AG08396 (cell line): Measurements from ENCODE around the gene NTN3.
"Not testable (repeated sequence)": the region's sequence is repeated elsewhere in the genome, so short reads cannot be mapped to it uniquely, and the experiment has no call there.

Experiments
- DNase-seq: peaks from one replicate; pipeline ENCODE4 v3.0.0; 2012; ENCODE audit warnings: low spot score, mixed read lengths

NTN3 gene

DNA sequence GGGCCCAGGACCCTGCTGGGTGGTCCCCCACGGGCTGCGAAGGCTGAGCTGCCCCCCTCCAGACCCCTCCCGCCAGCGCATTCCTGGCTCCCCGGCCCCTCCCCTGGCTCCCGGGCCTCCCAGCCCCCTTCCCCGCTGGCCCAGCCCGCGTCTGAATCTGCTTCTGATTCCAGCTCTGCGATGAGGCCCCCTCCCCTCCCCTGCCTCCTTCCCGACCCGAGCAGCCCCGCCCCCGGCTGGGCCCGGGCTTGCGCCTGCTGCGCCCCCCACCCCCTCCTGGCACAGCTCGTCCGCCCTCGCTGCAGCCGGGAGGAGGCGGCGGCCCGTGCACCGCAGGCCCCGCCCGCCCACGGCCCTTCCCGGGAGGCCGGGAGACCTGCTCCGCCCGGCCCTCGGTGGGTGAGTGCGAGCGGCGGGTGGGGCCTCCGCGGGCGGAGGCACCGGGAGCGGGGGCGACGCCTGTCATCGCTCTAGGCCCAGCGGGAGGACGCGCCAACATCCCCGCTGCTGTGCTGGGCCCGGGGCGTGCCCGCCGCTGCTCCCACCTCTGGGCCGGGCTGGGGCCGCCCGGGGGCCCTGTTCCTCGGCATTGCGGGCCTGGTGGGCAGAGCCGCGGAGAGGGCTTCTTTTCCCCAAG is at the start of gene NTN3:
NTN3 (plus strand) TSS at position 282 of the 637 bp plus-strand sequence. CDS start 405 bp downstream, outside the sequence.
- DNase-seq, result peak; percentile 71

DNA sequence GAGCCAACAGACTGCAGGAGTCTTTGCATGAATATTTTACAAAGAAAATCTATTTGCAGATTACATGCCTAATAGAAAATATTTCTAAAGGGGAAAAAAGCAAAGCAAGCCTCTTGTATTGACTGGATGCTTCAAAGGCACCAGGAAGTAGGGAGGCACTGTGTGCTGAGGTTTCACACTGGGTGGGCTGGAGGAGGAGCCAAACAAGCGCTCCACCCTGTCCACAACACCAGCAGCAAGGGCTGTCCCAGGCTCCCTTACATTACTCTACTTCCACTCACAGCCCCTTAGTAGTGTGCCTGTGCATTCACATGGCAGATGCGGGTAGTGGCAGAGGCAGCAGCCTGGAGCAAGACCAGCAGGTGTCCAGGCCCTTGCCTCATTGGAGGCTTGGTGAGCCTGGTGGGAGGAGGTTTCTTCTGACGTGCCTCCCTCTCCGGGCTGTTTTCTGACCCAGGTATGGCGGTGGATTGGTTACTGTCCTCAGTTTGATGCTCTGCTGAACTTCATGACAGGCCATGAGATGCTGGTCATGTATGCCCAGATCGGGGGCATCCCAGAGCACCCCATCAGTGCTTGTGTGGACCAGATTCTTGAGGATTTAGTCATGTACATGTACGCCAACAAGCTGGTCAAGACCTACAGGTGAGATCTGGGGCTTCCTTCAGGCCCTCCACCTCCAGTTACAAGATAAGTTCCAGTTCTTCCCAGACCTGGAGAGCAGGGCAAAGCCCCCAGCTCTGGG is 48.8 kb upstream of the NTN3 start:
- DNase-seq, result no peak

DNA sequence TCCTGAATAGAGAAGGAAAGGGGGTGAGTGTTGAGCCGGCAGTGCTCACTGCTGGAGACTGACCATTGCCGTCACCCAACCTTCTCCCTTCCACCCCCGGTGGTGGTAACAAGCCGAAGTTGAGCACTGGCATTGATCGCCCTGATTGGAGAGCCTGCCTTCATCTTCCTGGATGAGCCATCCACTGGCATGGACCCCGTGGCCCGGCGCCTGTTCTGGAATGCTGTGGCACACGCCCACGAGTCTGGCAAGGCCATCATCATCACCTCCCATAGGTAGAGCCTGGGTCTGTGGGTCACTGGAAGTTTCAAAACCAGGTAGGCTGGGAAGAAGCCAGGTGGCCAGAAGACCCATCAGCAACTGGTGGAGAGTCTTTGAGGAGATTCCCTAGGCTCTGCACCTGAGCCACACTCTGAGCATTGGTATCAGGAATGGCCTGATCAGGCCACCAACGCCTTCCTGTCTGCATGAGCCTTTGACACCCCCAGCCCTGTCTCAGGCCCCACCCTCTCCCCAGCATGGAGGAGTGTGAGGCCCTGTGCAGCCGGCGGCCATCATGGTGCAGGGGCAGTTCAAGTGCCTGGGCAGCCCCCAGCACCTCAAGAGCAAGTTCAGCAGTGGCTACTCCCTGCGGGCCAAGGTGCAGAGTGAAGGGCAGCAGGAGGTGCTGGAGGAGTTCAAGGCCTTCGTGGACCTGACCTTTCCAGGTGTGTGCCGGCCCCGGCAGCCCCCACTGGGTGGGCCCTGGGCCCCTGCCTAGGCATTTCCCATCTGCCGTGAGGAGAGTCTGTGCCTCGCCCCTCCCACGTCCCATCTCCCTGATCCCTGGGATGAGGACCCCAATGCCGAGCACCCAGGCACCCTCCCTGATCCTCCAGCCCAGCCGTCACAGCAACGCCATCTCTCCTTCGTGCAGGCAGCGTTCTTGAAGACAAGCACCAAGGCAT is 46.8 kb upstream of the NTN3 start:
- DNase-seq, result no peak

DNA sequence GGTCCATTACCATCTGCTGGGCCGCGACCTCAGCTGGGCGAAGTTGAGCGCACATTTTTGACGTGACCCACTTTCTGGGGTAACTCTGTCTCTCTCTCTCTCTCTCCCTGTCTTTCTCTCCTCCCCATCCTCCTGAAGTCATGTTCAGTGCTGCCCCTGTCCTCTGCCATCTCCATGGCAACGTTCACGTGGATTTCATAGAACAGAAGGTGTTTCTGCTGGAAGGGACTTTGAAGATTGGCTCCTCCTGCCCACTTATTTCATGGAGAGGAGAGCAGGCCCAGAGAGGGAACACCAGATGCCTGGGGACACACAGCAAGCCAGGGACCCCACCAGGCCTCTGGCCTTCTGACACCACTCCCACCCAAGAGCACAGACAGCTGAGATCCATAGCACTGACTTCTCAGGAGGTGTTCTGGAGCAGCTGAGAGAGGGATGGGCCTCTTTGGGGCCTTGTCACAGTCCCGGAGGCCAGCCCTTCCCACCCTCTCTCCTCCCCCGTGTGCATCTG is 46.0 kb upstream of the NTN3 start:
- no peak for DNase-seq

DNA sequence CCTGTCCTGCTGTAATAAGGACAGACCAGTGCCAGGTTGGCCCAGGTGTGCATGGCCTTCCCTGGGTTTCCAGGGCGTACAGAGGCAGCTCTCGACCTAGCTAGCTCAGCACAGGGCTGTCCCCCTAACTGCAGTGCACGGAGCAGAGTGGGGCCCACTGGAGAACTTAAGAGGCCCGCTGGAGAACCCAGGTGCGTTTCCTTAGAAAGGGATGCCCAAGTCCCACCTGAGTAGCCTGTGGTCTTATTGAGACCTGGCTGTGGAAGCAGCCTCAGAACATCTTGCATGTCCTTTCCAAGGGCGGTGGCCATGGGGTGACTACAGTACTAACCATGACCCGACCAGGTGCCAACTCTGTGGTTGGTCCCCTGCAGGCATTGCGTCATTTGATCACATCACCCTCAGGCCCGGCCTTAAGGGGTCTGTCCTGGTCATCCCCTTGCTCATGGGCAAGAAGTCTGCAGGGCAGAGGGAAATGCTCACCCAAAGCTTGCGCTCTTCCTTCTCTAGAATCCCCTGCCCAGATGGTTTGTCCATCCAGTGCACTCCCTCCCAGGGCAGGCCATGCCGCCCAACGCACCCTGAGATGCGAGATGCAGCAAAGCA is 45.2 kb upstream of the NTN3 start:
- no peak for DNase-seq

DNA sequence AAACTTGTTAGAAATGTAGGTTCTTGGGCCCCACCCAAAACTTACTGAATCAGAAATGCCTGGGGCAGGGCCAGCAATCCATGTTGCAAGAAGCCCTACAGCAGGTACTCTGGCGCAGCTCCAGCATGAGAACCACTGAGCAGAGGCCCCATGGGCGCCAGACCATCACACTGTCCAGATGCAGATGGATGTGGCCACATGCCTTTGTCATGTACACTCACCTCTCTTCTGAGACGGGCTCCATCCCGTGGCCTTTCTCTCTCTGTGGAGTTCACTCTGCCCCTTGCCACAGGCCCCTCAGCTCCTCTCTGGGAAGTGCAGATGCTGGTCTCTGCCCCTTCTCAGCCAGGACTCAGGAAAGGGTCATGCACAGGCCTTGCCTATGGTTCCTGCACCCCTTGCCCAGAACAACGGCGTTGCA is 44.1 kb upstream of the NTN3 start:
- no peak for DNase-seq

DNA sequence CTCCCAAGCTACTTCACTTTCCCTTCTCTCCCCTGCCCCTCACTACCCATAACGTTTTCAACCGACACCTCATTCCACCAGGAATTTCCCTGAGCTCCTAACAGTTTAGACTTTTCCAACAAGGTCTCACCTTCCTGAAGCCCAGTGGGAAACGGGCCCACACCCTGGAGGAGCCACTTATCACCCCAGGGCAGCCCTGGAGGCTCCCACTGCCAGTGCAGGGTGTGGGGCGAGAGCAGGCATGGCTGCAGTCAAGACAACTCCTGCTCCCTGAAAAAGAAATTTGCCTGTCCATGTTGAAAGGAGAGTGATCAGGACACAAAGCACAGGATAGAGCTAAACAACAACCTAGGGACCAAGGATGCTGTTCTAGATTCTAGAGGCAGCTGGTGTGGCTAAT is 43.6 kb upstream of the NTN3 start:
- no peak for DNase-seq

DNA sequence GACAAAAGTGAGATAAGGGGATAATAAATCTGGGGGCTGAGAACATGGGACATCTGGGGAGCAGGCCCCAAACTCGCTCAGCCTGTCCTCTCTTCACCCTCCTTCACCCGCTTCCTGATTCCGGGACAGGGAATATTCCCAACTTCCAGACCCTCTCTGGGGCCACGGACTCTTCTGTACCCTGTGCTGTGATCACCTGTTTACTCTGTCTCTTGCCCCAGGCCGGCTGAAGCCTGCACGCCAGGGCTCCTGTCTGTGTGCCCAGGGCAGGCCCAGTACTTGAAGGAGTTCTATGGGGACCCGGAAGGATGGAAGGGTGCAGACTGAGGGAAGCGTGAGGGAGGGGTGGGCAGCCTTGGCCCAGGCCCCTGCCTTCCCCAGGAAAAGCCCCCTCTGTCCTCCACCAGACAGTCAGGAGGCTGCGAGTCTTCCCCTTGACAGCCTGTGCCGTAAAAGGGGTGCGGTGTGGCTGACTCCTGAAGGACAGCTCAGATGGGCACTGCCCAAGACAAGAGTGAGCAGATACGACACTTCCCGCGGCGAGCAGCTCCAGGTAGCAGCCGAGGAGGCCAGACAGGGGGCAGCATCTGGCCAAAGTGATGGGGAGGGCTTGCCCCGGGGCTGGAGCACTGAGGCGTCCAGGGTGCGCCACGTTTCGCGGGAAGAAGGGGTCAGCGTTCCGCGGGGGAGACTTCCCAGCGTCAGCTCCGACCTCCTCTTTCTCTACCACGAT is 42.9 kb upstream of the NTN3 start:
- DNase-seq, result no peak

DNA sequence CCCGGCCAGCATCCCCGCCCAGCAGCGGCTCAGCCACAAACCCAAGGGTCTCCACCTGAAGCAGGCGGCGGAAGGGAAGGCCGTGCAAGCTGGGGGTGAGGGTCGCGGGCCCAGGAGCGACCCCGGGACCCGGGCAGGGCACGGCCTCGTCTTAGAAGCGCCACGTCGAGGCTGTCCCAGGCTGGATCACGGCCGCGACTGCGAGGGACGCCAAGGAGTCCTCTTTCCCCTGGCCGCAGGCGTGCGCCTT is 42.4 kb upstream of the NTN3 start:
- no peak for DNase-seq

DNA sequence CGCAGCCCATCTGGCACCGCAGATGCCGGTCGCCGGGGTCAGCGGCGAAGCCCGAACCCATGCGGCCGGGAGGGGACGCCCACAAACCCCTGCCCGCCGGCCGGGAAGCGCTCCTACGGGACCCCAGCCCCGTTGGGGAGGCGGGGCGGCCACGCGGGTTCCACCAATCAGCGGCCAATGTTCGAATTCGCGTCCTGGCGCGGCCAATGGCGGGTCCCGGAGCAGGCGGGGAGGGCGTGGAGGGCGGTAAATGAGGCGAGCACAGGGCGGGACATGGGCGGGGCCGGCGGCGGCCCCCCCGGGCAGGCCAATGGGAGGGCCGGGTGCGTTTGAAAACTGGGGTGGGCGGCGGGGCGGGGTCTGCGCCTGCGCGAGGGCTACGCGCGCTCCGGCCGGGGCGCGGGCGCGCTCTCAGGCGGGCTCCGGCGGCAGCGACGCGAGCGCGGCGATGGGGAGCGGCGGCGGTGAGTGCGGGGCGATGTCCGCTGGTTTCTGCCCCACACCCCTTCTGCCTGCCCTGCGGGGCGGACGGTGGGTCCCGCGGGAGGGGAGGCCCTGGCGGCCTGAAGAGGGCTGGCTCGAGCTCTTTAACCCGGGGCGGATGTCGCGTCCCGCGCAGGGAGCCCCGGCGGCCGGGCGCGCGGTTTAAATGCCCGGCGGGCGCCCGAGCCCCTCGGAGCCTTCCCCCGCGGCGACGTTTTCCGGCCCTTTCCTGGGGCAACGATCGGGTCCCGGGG is 41.9 kb upstream of the NTN3 start, which contains the start of gene CCNF:
CCNF (plus strand) TSS at position 414 of the 737 bp plus-strand sequence; CDS start at position 449, 35 bp downstream.
- DNase-seq, result peak; percentile 100

DNA sequence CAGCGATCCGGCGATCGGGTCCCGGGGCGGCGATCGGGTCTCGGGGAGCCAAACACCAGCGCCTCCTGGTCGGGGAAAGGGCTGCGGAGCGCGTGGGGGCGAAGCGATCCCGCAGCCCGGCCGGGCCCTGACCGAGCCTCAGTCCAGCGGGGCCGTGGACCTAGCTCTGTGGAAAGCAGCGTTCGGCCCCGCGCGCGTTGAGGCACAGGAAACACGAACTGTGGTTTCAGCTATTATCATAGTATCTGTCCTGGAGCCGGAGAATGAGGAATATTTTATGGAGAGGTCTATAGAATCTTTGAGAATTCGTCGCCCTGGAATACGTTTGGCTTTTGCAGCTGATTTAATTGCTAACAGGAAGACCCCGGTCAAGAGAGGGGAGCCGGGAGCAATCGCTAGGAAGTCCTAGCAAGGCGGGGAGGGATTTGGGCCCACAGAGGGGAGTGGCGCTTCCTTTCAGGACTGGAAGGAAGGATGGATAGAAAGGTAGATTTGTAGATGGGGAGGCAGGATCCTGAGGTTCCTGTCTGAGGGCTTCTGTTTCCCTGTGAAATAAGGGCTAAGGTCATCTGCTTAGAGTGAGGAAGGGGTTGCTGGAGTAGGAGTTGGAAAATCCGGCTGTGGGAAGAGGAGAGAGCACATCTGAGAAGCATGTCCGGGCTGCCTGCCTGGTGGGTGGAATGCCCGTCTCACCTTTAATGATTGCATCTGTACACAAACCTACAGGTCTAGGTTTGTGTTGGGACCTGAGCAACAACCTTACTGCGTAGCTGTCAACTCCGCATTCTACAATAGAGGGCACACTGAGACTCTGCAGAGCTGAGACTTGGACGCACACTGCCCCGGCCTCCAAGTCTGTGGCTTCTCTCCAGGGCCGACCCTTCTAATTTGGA is 41.1 kb upstream of the NTN3 start:
- no peak for DNase-seq

DNA sequence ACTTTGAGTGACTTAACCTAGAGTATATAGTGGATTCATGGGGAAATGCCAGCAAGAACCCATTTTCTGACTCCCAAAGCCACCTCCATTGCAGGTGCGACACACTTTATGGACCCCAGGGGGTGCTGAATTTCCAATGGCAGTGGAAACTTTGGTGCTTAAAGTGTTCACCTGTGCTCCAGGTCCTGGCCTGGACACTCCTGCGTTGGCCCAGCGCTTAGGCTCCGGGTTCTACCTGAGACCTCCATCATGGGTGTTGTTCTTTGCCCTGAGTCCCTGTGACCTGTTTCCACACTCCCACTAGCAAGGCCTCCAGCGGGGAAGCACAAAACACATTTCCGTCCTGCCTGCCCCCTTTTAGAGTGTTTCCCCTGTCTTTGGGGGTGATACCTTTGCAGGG is 38.8 kb upstream of the NTN3 start:
- DNase-seq, result no peak

DNA sequence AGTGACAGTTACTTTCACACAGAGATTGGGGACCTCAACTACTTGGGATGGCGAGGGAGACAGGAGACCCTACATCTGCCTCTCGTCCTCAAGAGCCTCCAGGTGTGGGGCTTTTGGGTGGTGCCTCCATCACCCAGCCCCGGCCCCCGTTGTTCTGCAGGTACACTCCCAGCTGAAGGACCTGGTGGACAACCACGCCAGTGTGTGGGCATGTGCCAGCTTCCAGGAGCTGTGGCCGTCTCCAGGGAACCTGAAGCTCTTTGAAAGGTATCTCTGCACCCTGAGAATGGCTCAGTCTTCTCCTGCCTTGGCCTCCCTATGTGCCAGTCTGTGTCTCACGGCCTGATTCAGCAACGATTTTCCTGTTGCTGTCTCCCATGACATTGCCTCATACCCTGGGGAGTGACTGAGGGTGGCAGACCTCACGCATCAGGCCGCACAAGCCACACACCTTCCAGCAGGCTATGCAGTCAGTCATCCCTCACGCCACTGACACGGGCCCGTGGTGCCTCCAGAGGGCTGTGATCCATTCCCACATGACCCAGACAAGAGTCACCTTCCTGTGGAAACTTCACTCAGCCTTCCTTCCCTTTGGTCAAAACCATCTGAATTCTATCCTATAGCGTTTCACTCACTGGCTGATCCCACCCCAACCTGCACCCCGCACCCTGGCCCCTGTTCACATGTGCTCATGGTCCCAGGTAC is 38.1 kb upstream of the NTN3 start:
- DNase-seq, result no peak

DNA sequence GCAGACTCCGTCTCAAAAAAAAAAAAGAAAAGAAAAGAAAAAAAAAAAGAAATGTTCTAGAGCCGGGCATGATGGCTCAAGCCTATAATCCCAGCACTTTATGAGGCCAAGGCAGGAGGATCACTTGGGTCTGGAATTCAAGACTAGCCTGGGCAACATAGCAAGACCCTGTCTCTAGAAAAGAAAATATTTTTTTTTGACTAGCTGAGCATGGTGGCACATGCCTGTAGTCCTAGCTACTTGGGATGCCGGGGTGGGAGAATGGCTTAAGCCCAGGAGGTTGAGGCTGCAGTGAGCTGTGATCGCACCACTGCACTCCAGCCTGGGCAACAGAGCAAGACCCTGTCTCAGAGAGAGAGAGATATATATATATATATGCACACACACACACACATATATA is 35.9 kb upstream of the NTN3 start:
- not testable (repeated sequence) for DNase-seq

DNA sequence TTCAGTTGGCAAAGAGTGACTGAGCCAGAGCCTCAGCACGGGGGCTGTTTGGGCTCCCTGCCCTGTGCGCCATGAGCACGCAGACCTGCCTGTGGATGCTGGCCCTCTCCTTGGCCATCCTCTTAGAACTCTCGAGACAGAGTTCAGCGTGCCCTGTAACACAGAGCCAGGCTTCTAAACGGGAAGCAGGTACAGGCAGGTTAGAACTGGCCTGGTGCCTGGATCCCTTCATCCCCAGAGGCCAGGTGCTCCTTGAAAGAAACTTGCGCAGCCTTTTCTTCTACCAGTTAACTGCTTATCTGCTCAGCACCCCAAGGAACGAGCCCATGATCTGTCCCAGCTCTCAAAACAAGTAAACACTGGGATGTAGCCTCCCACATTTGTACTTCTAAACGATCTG is 35.0 kb upstream of the NTN3 start:
- DNase-seq, result no peak

DNA sequence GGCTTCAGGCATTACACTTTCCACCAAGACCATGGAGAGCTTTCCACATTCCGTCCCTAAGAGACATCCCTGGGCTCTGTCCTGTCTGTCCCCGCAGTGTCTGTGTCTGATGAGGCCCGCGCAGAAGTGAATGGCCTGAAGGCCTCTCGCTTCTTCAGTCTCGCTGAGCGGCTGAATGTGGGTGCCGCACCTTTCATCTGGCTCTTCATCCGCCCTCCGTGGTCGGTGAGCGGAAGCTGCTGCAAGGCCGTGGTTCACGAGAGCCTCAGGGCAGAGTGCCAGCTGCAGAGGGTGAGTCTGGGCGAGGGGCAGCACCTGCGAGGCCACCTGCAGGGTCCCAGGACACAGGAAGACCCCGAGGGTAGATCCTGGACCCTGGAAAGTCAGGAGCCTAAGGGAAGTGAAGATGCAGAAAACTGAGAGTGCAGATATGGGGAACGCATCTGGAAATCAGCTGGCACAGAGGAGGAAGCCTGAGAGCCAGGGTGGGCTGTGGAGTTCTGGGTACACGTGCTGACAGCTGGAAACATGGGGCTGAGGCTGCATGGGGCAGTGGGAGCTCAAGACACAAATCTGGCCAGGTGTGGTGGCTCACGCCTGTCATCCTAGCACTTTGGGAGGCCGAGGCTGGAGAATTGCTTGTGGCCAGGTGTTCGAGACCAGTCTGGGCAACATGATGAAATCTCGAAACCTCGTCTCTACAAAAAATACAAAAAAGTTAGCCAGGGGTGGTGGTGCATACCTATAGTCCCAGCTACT is 33.9 kb upstream of the NTN3 start:
- DNase-seq, result no peak

DNA sequence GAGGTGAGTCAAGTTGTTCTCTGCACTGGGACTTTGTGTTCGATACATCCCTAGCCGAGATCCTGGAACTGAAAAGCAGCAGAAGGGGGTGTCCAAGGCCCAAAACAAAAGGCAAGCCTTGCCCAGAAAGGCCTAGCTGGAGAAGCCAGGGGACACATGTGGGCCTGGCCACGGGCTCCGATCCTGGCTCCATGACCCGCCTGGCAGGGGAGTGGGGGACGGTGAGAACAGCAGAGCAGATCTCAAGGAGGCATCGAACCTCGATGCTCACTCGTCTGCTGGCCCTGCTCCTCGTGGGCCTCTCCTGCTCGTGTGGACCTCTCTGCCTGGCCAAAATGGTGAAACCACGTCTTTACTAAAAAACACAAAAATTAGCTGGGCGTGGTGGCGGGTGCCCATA is 33.0 kb upstream of the NTN3 start:
- DNase-seq, result no peak

DNA sequence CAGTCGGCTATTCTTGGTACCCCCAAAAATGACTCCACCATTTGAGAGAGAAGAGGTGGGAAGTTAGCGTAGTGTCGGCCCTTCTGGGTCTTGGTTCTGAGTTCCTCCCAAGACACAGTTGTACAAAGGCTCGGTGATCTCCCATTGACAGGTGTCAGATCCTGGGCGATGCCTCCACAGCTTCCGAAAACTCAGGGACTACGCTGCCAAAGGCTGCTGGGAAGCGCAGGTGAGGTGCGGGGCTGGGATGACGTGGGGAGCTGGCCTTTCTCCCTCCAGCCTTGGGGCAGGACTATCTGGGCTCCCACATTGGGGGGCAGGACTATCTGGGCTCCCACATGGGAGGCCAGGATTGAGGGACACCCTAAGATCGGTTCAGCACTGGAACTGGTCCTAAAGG is 31.5 kb upstream of the NTN3 start:
- no peak for DNase-seq
